H1 (cell line): Measurements from ENCODE around the gene CGNL1. TPM values are rescaled to one million over a fixed set of nuclear protein-coding genes. Genes with fewer than 3 reads are reported as not detected.

Experiments
- CTCF ChIA-PET: fragments of 300-600 bp; sonication (Branson Sonifier 250); formaldehyde crosslinking; loops from one replicate; lab custom pipeline; 2021; ENCODE audit not compliant: partially characterized antibody; lab: Charles Lee
- POLR2A ChIA-PET: fragments of 300-600 bp; sonication (Branson Sonifier 250); formaldehyde crosslinking; loops from one replicate; lab custom pipeline; 2021; ENCODE audit warnings: inconsistent platforms; ENCODE audit not compliant: partially characterized antibody; lab: Charles Lee
- DNase-seq, 2 experiments: peaks; one replicate each; pipeline versions ENCODE4 v3.0.0 to v3.0.0-alpha.2; 2010 to 2022; ENCODE audit warnings: low spot score in 2 of 2, low read depth in 1 of 2, mixed read lengths in 1 of 2
- FAIRE-seq: peaks from 2 replicates; lab custom pipeline; 2011; peaks lifted over from hg19 to GRCh38; lab: Jason Lieb, UNC
- H2AFZ ChIP-seq: 2 replicates; pipeline ENCODE4 v1.8.1; 2012; ENCODE audit warnings: low read length, inconsistent platforms
- H2AK5ac ChIP-seq: 2 replicates; pipeline ENCODE4 v1.6.1; 2013; ENCODE audit warnings: low read depth, low read length
- H2BK120ac ChIP-seq: replicated peaks from 2 replicates; pipeline ENCODE3; 2013; ENCODE audit warnings: low read depth, low read length, inconsistent platforms
- H2BK12ac ChIP-seq: 2 replicates; pipeline ENCODE4 v1.6.1; 2013; ENCODE audit warnings: low read depth, low read length
- H2BK15ac ChIP-seq: 2 replicates; pipeline ENCODE4 v1.6.1; 2013; ENCODE audit warnings: low read length
- H2BK20ac ChIP-seq: 2 replicates; pipeline ENCODE4 v1.6.1; 2013; ENCODE audit warnings: low read length
- H2BK5ac ChIP-seq: 2 replicates; pipeline ENCODE4 v1.6.1; 2013; ENCODE audit warnings: low read depth, low read length
- H3K14ac ChIP-seq: 2 replicates; pipeline ENCODE4 v1.6.1; 2013; ENCODE audit warnings: inconsistent platforms; ENCODE audit not compliant: insufficient read length
- H3K18ac ChIP-seq: 2 replicates; pipeline ENCODE4 v1.6.1; 2013; ENCODE audit warnings: low read length; ENCODE audit errors: extremely low read depth
- H3K23ac ChIP-seq: 2 replicates; pipeline ENCODE4 v1.6.1; 2013; ENCODE audit warnings: inconsistent platforms; ENCODE audit not compliant: insufficient read length
- H3K23me2 ChIP-seq: 2 replicates; pipeline ENCODE4 v1.6.1; 2013; ENCODE audit warnings: low read depth, low read length
- H3K27ac ChIP-seq: 2 replicates; pipeline ENCODE4 v1.6.1; 2011; ENCODE audit warnings: low read depth, low read length, inconsistent platforms
- H3K27me3 ChIP-seq, 4 experiments: replicated peaks in 1 of 4; 1 replicate in 1 of 4; 2 replicates in 3 of 4; pipeline versions ENCODE4 v1.6.1 to v1.8.1; 2011 to 2013; ENCODE audit warnings: low read length in 3 of 4, mild to moderate bottlenecking in 3 of 4, inconsistent platforms in 2 of 4, mixed read lengths in 2 of 4, moderate library complexity in 1 of 4; ENCODE audit not compliant: control insufficient read depth in 3 of 4, insufficient read depth in 3 of 4; ENCODE audit errors: extremely low read depth in 1 of 4
- H3K36me3 ChIP-seq, 4 experiments: 2 replicates each; pipeline versions ENCODE4 v1.6.1 to v1.8.1; 2011 to 2013; ENCODE audit warnings: mild to moderate bottlenecking in 4 of 4, low read length in 3 of 4, moderate library complexity in 2 of 4, control low read depth in 1 of 4, inconsistent platforms in 1 of 4; ENCODE audit not compliant: insufficient read depth in 4 of 4, control insufficient read depth in 2 of 4
- H3K4ac ChIP-seq: replicated peaks from 2 replicates; pipeline ENCODE3; 2013; ENCODE audit warnings: low read length, low read depth, mixed read lengths, inconsistent platforms; ENCODE audit not compliant: insufficient read length
- H3K4me1 ChIP-seq, 4 experiments: replicated peaks in 1 of 4; 1 replicate in 1 of 4; 2 replicates in 3 of 4; pipeline versions ENCODE4 v1.6.1 to v1.8.1; 2011 to 2013; ENCODE audit warnings: low read length in 3 of 4, inconsistent platforms in 2 of 4, mixed read lengths in 1 of 4; ENCODE audit not compliant: insufficient read depth in 4 of 4, control insufficient read depth in 3 of 4
- H3K4me2 ChIP-seq, 2 experiments: 2 replicates each; pipeline versions ENCODE4 v1.6.1 to v1.8.1; 2011 to 2013; ENCODE audit warnings: low read depth in 2 of 2, low read length in 2 of 2, control low read depth in 1 of 2, inconsistent platforms in 1 of 2, mild to moderate bottlenecking in 1 of 2; ENCODE audit not compliant: insufficient read depth in 1 of 2
- H3K4me3 ChIP-seq, 4 experiments: fragments of 200-600, 300-600 bp in 1 of 4; sonication (generic), shearing (Covaris generic), sonication (Bioruptor Twin) in 1 of 4; 2 replicates each; pipeline versions ENCODE4 v1.5.1 to v1.8.1; 2011 to 2016; ENCODE audit warnings: low read length in 4 of 4, low read depth in 3 of 4, control low read depth in 2 of 4, inconsistent platforms in 2 of 4, mild to moderate bottlenecking in 2 of 4, mixed read lengths in 1 of 4, moderate library complexity in 1 of 4; ENCODE audit not compliant: insufficient read depth in 2 of 4; ENCODE audit errors: extremely low read depth in 1 of 4
- H3K56ac ChIP-seq: replicated peaks from 2 replicates; pipeline ENCODE3; 2013; ENCODE audit warnings: low read depth, mild to moderate bottlenecking, mixed read lengths, low read length, inconsistent platforms; ENCODE audit not compliant: insufficient read length
- H3K79me1 ChIP-seq: 2 replicates; pipeline ENCODE4 v1.6.1; 2013; ENCODE audit warnings: low read depth, low read length, control low read depth
- H3K79me2 ChIP-seq, 2 experiments: 2 replicates each; pipeline versions ENCODE4 v1.6.1 to v1.8.1; 2012 to 2013; ENCODE audit warnings: low read length in 2 of 2, mild to moderate bottlenecking in 2 of 2, inconsistent platforms in 1 of 2; ENCODE audit not compliant: insufficient read depth in 2 of 2, control insufficient read depth in 1 of 2
- H3K9ac ChIP-seq, 4 experiments: replicated peaks in 1 of 4; 1 replicate in 1 of 4; 2 replicates in 3 of 4; pipeline versions ENCODE4 v1.6.1 to v1.8.1; 2011 to 2013; ENCODE audit warnings: low read depth in 3 of 4, low read length in 3 of 4, control low read depth in 2 of 4, mild to moderate bottlenecking in 2 of 4, moderate library complexity in 2 of 4, inconsistent platforms in 1 of 4; ENCODE audit errors: extremely low read depth in 1 of 4
- H3K9me3 ChIP-seq, 2 experiments: 2 replicates each; pipeline versions ENCODE4 v1.6.1 to v1.8.1; 2012 to 2013; ENCODE audit warnings: mild to moderate bottlenecking in 2 of 2, moderate library complexity in 2 of 2, control low read depth in 1 of 2, inconsistent platforms in 1 of 2, low read depth in 1 of 2, low read length in 1 of 2, mixed read lengths in 1 of 2; ENCODE audit not compliant: insufficient read depth in 2 of 2
- H4K20me1 ChIP-seq, 2 experiments: replicated peaks in 1 of 2; 2 replicates each; pipeline versions ENCODE3 to v1.8.1; 2011 to 2013; ENCODE audit warnings: inconsistent platforms in 2 of 2, low read length in 2 of 2, mild to moderate bottlenecking in 1 of 2; ENCODE audit not compliant: insufficient read depth in 2 of 2, control insufficient read depth in 1 of 2
- H4K5ac ChIP-seq: 2 replicates; pipeline ENCODE4 v1.6.1; 2013; ENCODE audit warnings: low read length, low read depth, mixed read lengths, inconsistent platforms; ENCODE audit not compliant: insufficient read length
- H4K8ac ChIP-seq: 2 replicates; pipeline ENCODE4 v1.8.0; 2013; ENCODE audit warnings: mild to moderate bottlenecking, moderate library complexity, low read length, inconsistent platforms; ENCODE audit not compliant: insufficient read depth; ENCODE audit errors: extremely low read depth
- H4K91ac ChIP-seq: replicated peaks from 2 replicates; pipeline ENCODE3; 2013; ENCODE audit warnings: low read length, mixed read lengths, inconsistent platforms; ENCODE audit not compliant: insufficient read length
- CBX5 ChIP-seq: fragments of 300-800, 300-1000 bp; sonication (generic); IDR thresholded peaks from 2 replicates; pipeline ENCODE4 v1.7.1; 2016; ENCODE audit warnings: antibody characterized with exemption, low read length, low read depth
- HDAC6 ChIP-seq: IDR thresholded peaks from one replicate; pipeline ENCODE4 v1.7.1; 2012; ENCODE audit warnings: low read depth, mild to moderate bottlenecking, inconsistent platforms, low read length, moderate library complexity
- JUN ChIP-seq: IDR thresholded peaks from 2 replicates; pipeline ENCODE4 v1.6.1; 2011; ENCODE audit warnings: low read depth, mild to moderate bottlenecking, improper control_type of control experiment, low read length
- RBBP5 ChIP-seq: IDR thresholded peaks from 2 replicates; pipeline ENCODE4 v1.7.1; 2012; ENCODE audit warnings: low read depth, mild to moderate bottlenecking, inconsistent platforms, low read length, moderate library complexity, borderline replicate concordance
- RXRA ChIP-seq: IDR thresholded peaks from 2 replicates; pipeline ENCODE4 v1.6.1; 2011; ENCODE audit warnings: low read depth, mild to moderate bottlenecking, low read length, moderate library complexity; ENCODE audit not compliant: insufficient read depth
- ZNF274 ChIP-seq: IDR thresholded peaks from 2 replicates; pipeline ENCODE4 v1.7.0; 2012; ENCODE audit warnings: low read length, borderline replicate concordance; ENCODE audit errors: extremely low read depth
- WGBS, 2 experiments: shearing (Covaris generic) in 1 of 2; methylation state at CpG; one replicate each; pipeline versions ENCODE4 v1.1.6 to v1.1.7; 2013 to 2015; ENCODE audit warnings: low lambda C conversion rate in 2 of 2, mixed read lengths in 2 of 2, inconsistent platforms in 1 of 2, low coverage in 1 of 2, missing lambda C conversion rate in 1 of 2; ENCODE audit not compliant: insufficient replicate concordance in 2 of 2, insufficient coverage in 1 of 2, insufficient read length in 1 of 2; ENCODE audit errors: extremely low coverage in 1 of 2, missing lambda C conversion rate in 1 of 2; 5-methylcytosine and 5-hydroxymethylcytosine counted together
- polyA plus RNA-seq, 7 experiments: library from polyadenylated mRNA; depleted of rRNA in 3 of 7; stranded (reverse) in 5 of 7; unstranded in 2 of 7; fragments of >200 nt in 5 of 7; fragments of 200-250 nt in 2 of 7; gene quantifications; 1 replicate in 5 of 7; 2 replicates in 1 of 7; 4 replicates in 1 of 7; pipeline versions ENCODE4 v1.2.1 to v1.2.3, GENCODE V29; 2011 to 2013; ENCODE audit warnings: missing spikeins in 2 of 7, mixed read lengths in 2 of 7
- total RNA-seq: library from RNA; stranded (reverse); fragmentation: NEBNext Ultra II Directional; extraction: Animal tissue kit (Norgen Biotek cat#: 25700); gene quantifications from 2 replicates; pipeline ENCODE4 v1.2.1, GENCODE V29; 2021

Gene CGNL1
- total and polyA plus RNA-seq, 2 of the 8 experiments (the other 6 are each of a cell fraction or from before 2014, with no cell fraction given): 21.8 to 75.6 TPM

DNA sequence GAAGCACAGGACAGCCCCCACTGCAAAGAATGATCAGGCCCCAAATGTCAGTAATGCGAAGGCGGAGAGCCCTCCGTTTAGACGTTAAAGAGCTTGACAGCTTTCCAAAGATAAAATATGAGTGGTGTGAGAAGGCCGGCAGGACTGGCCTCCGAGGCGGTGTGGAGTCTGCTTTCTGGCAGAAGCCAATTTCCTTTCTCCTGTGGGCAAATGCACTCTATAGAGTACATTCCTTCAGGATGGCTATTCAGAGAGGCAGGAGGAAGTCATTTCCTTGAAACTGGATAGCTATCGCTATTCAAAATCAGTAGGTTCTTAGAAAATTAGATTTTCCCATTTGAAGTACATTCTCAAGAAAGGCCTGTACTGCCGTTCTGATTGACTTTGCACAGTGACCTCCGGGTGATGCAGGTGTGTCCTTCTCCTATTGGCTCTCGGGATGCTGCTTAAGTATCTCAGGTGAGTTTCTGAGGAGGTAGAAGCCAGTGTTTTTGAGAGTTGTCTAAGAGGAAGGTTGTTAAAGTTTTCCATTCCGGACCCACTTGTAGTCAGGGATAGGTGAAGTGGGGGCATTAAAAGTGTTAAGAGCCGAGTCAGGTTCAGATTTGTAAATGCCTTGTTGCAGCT is 142.6 kb downstream of the CGNL1 start:
- Histone ChIP-seq H3K9me3 (no peaks in the 10 kb centered on the region), H3K23ac (no peak overlapping the region), H3K4me3 (no peak overlapping the region), H3K4me1 (no peaks in the 10 kb centered on the region), H3K27me3 (no peaks in the 10 kb centered on the region), H4K5ac (no peak overlapping the region), H4K8ac (no peak overlapping the region), H2BK12ac (no peak overlapping the region), H2BK5ac (no peak overlapping the region), H2BK120ac (no peak overlapping the region), H4K91ac (no peak overlapping the region)
- CTCF ChIA-PET: interaction anchor here (1.0 to 7.7 kb wide), 9 partner anchors 9 to 177 kb away, joined by 3 to 122 read pairs (median 5); partner anchors contain the start of gene CGNL1
- TF ChIP-seq ZNF274 (no peak), RBBP5 (no peak), RXRA (no peak), JUN (no peak), CBX5 (no peak), HDAC6 (no peak)
- TF ChIP-seq, all 59 proteins: peak for 0
- Histone ChIP-seq H3K56ac (no peak overlapping the region), H4K20me1 (no peaks in the 10 kb centered on the region), H3K18ac (no peak overlapping the region), H3K79me1 (no peaks in the 10 kb centered on the region; the same call in 1 of the 2 replicates), H3K27ac (no peak overlapping the region), H2AK5ac (no peak overlapping the region), H3K4ac (no peak overlapping the region), H3K23me2 (no peaks in the 10 kb centered on the region), H3K36me3 (peaks cover 13 to 51% (median 32%) of the 10 kb centered on the region in 4 experiments), H2BK20ac (no peak overlapping the region), H3K14ac (no peak overlapping the region), H2BK15ac (no peak overlapping the region), H2AFZ (no peak overlapping the region), H3K9ac (no peak overlapping the region), H3K79me2 (0 out of 4 replicates have a peak, but pooled peaks cover 0 to 2% of the 10 kb centered on the region in 2 experiments), H3K4me2 (no peak overlapping the region)
- WGBS, 2 experiments: 93% methylated on average over 13 of the region's 13 CpGs; no CpG with 5 or more reads in 1 of the 2 experiments
- DNase-seq: no peak
- FAIRE-seq: no peak
- POLR2A ChIA-PET: interaction anchor here (1.2 kb wide), 1 partner anchor 166 kb away, joined by 4 read pairs; no protein-coding TSS in a partner anchor
